Bronchus fibroblast of lung (primary cell): Measurements from ENCODE around the gene ZNF665. TPM values are rescaled to one million over a fixed set of nuclear protein-coding genes. Genes with fewer than 3 reads are reported as not detected.

Source experiments
- total RNA-seq: library from RNA; depleted of rRNA; stranded (reverse); fragments of >200 nt; gene quantifications from 2 replicates; pipeline ENCODE4 v1.2.3, GENCODE V29; 2015

Gene ZNF665
- 2.1 and 7.6 TPM in 2 replicates for total RNA-seq

GRCh38 chr19:53192771-53193534 lies at the start of gene ZNF665:
TSS of gene ZNF665 (minus strand) at chr19:53193358. CDS start at chr19:53182898, 10,460 bp downstream.

GRCh38 chr19:53132141-53132991 lies 60.8 kb downstream of the ZNF665 start, which contains the start of gene ZNF415:
TSS of gene ZNF415 (minus strand) at chr19:53132910. CDS start at chr19:53122676, 10,234 bp downstream.

Other genes starting within 250 kb of the ZNF665 start
- 4.5 and 4.9 TPM in 2 replicates for gene ZNF816, start 230.5 kb downstream of the ZNF665 start, total RNA-seq
- not detected in 2 replicates for gene ERVV-1, start 179.4 kb downstream of the ZNF665 start, total RNA-seq
- not detected in 2 replicates for gene ERVV-2, start 148.6 kb downstream of the ZNF665 start, total RNA-seq
- gene ZNF160, start 89.9 kb downstream of the ZNF665 start, total RNA-seq = 6.1 and 7.2 TPM in 2 replicates
- gene ZNF415, start 60.4 kb downstream of the ZNF665 start, total RNA-seq = 1.8 and 2.7 TPM in 2 replicates
- gene ZNF347, start 34.3 kb downstream of the ZNF665 start, total RNA-seq = 2.0 and 2.1 TPM in 2 replicates
- gene ZNF677, start 61.5 kb upstream of the ZNF665 start, total RNA-seq = 4.5 and 9.1 TPM in 2 replicates
- gene VN1R2, start 64.9 kb upstream of the ZNF665 start, total RNA-seq = not detected in 2 replicates
- gene VN1R4, start 74.4 kb upstream of the ZNF665 start, total RNA-seq = not detected in 2 replicates
- gene ZNF845, start 140.4 kb upstream of the ZNF665 start, total RNA-seq = 3.0 and 3.4 TPM in 2 replicates
- 1.8 and 1.9 TPM in 2 replicates for gene ZNF525, start 172.3 kb upstream of the ZNF665 start, total RNA-seq
- 4.0 and 4.2 TPM in 2 replicates for gene ZNF765, start 201.8 kb upstream of the ZNF665 start, total RNA-seq
- 7.2 and 9.1 TPM in 2 replicates for gene ZNF761, start 238.6 kb upstream of the ZNF665 start, total RNA-seq